ENCODE measurements around the gene RBM6. TPM values are rescaled to one million over a fixed set of nuclear protein-coding genes. Genes with fewer than 3 reads are reported as not detected.

RBM6 gene
- total RNA-seq, 1 experiment from 2014 or later: 69.6 TPM

DNA sequence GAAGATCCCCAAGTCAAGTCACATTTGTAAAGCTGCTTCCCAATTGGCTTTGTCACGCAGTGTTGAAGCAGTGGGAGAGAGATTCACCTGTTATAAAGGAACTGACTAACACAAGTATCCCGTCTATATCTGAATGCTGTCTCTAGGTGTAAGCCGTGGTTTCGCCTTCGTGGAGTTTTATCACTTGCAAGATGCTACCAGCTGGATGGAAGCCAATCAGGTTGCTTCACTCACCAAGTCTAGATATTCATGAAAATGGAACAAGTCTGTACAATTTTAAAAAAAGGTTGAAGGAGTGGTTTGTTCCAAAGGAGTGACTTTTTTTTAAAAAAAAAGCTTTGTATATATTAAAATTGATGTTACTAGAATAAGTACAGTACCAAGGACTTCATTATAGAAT, 160.4 kb downstream of the RBM6 start:
- TF ChIP-seq, protein P1, sequence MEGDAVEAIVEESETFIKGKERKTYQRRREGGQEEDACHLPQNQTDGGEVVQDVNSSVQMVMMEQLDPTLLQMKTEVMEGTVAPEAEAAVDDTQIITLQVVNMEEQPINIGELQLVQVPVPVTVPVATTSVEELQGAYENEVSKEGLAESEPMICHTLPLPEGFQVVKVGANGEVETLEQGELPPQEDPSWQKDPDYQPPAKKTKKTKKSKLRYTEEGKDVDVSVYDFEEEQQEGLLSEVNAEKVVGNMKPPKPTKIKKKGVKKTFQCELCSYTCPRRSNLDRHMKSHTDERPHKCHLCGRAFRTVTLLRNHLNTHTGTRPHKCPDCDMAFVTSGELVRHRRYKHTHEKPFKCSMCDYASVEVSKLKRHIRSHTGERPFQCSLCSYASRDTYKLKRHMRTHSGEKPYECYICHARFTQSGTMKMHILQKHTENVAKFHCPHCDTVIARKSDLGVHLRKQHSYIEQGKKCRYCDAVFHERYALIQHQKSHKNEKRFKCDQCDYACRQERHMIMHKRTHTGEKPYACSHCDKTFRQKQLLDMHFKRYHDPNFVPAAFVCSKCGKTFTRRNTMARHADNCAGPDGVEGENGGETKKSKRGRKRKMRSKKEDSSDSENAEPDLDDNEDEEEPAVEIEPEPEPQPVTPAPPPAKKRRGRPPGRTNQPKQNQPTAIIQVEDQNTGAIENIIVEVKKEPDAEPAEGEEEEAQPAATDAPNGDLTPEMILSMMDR (IDR thresholded peaks at IDR 0.05; ENCODE audit: unreplicated experiment): no peak
- CTCF ChIA-PET: no interaction called here
- intact Hi-C loops (cut with micrococcal nuclease; ENCODE audit: unreplicated experiment): no loop called here
- no peak overlapping the region for H3K27ac Mint-ChIP-seq (ENCODE audit: unreplicated experiment)
- H3K4me1 Mint-ChIP-seq (ENCODE audit: low read depth, unreplicated experiment): no peaks in the 10 kb centered on the region
- BruUV-seq (replicated peaks): no TSS peak
- H3K36me3 Mint-ChIP-seq (ENCODE audit: insufficient read depth, unreplicated experiment): peaks cover 70% of the 10 kb centered on the region
- H3K27me3 Mint-ChIP-seq (ENCODE audit: unreplicated experiment): no peaks in the 10 kb centered on the region
- no peaks in the 10 kb centered on the region for H3K9me3 Mint-ChIP-seq (ENCODE audit: low read depth, unreplicated experiment)
- DNase-seq: no peak
- H3K4me3 Mint-ChIP-seq (ENCODE audit: low read depth, unreplicated experiment): no peak overlapping the region

- CTCF ChIA-PET: no interaction called here
Measured at GRCh38 chr3:50100956-50101845, 161.3 kb downstream of the RBM6 start.

GRCh38 chr3:50102558-50102957, 162.6 kb downstream of the RBM6 start:
- CTCF ChIA-PET: no interaction called here
- H3K4me3 Mint-ChIP-seq (ENCODE audit: low read depth, unreplicated experiment): no peak overlapping the region
- peaks cover 67% of the 10 kb centered on the region for H3K36me3 Mint-ChIP-seq (ENCODE audit: insufficient read depth, unreplicated experiment)
- no TSS peak for BruUV-seq (replicated peaks)
- H3K4me1 Mint-ChIP-seq (ENCODE audit: low read depth, unreplicated experiment): no peaks in the 10 kb centered on the region
- TF ChIP-seq, protein P1 (IDR thresholded peaks at IDR 0.05; ENCODE audit: unreplicated experiment): no peak
- H3K9me3 Mint-ChIP-seq (ENCODE audit: low read depth, unreplicated experiment): no peaks in the 10 kb centered on the region
- H3K27me3 Mint-ChIP-seq (ENCODE audit: unreplicated experiment): no peaks in the 10 kb centered on the region
- intact Hi-C loops (cut with micrococcal nuclease; ENCODE audit: unreplicated experiment): no loop called here
- DNase-seq: no peak
- no peak overlapping the region for H3K27ac Mint-ChIP-seq (ENCODE audit: unreplicated experiment)

More at GRCh38 chr3:50100956-50101845, 161.3 kb downstream of the RBM6 start:
- Mint-ChIP-seq H3K27me3 (ENCODE audit: unreplicated experiment) (no peaks in the 10 kb centered on the region), H3K27ac (ENCODE audit: unreplicated experiment) (no peak overlapping the region), H3K4me1 (ENCODE audit: low read depth, unreplicated experiment) (no peaks in the 10 kb centered on the region), H3K9me3 (ENCODE audit: low read depth, unreplicated experiment) (no peaks in the 10 kb centered on the region), H3K4me3 (ENCODE audit: low read depth, unreplicated experiment) (no peak overlapping the region), H3K36me3 (ENCODE audit: insufficient read depth, unreplicated experiment) (peaks cover 66% of the 10 kb centered on the region)
- DNase-seq: no peak
- intact Hi-C loops (cut with micrococcal nuclease; ENCODE audit: unreplicated experiment): no loop called here
- BruUV-seq (replicated peaks): no TSS peak
- TF ChIP-seq, protein P1 (IDR thresholded peaks at IDR 0.05; ENCODE audit: unreplicated experiment): no peak

DNA sequence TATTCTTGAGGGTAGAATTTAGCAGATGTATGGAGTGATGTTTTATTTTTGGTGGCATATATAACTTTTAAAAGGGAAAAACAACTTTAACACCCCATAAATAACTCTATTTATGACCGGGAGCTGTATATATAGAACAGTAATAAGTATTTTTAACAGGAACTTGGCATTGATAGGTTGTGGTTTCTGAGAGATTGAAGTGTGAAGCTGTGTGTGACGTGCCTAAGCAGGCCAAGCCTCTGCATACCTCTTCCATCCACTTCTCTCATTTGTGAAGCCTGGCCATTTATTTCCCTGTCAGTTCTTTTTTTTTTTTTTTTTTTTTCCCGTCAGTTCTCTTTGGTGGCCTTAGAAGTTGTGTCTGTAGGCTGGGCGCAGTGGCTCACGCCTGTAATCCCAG, 171.8 kb downstream of the RBM6 start:
- CTCF ChIA-PET: no interaction called here
- no peak for DNase-seq
- no peaks in the 10 kb centered on the region for H3K4me1 Mint-ChIP-seq (ENCODE audit: low read depth, unreplicated experiment)
- no peak overlapping the region for H3K4me3 Mint-ChIP-seq (ENCODE audit: low read depth, unreplicated experiment)
- H3K27me3 Mint-ChIP-seq (ENCODE audit: unreplicated experiment): no peaks in the 10 kb centered on the region
- H3K9me3 Mint-ChIP-seq (ENCODE audit: low read depth, unreplicated experiment): no peaks in the 10 kb centered on the region
- H3K36me3 Mint-ChIP-seq (ENCODE audit: insufficient read depth, unreplicated experiment): peaks cover 79% of the 10 kb centered on the region
- no TSS peak for BruUV-seq (replicated peaks)
- TF ChIP-seq, protein P1 (IDR thresholded peaks at IDR 0.05; ENCODE audit: unreplicated experiment): no peak
- H3K27ac Mint-ChIP-seq (ENCODE audit: unreplicated experiment): no peak overlapping the region
- intact Hi-C loops (cut with micrococcal nuclease; ENCODE audit: unreplicated experiment): no loop called here
